ENCODE data around the gene CELSR1.

CELSR1 gene

DNA sequence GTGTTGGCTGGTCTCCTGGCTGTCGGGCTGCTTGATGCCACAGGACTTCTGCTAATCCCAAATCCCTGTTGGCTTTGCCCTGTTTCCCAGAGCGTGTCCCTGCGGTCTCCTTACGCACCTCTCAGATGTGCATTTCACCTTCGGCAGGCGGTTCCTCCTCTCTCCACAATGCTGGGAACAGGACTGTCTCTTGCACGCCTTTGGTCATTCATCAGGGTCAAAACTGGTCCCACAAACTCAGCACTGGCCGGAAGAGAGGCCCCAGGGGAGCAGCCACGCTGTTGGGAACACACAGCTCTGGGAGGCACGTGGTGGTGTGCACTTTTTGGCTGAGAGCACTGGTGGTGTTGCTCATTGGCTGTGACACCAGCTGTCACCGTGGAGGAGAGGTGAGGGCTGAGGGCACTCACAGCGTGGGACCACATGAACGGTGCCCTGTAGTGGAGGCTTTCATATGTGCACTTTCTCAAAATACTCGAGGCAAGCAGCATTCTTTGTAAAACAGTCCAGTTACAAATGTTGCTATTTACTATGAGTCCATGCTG, 217.2 kb downstream of the CELSR1 start:
- no peak for TF ChIP-seq SNAI2 (CRISPR knock-in tag; IDR thresholded peaks at IDR 0.05)
- TF ChIP-seq ZNF8 (CRISPR knock-in tag; IDR thresholded peaks at IDR 0.05), result no peak
- no peak for TF ChIP-seq ARNTL (CRISPR knock-in tag; IDR thresholded peaks at IDR 0.05; ENCODE audit: borderline replicate concordance, low read depth)
- TF ChIP-seq ZNF70 (CRISPR knock-in tag; IDR thresholded peaks at IDR 0.05), result no peak
- no peak for TF ChIP-seq GLIS3 (CRISPR knock-in tag; IDR thresholded peaks at IDR 0.05)
- TF ChIP-seq ZNF565 (CRISPR knock-in tag; conservative IDR thresholded peaks at IDR 0.05; ENCODE audit: low read depth), result no peak
- TF ChIP-seq RARB (CRISPR knock-in tag; IDR thresholded peaks at IDR 0.05), result no peak
- no peak for TF ChIP-seq ISL1 (CRISPR knock-in tag; IDR thresholded peaks at IDR 0.05)
- no peak for TF ChIP-seq PPARA (CRISPR knock-in tag; IDR thresholded peaks at IDR 0.05; ENCODE audit: borderline replicate concordance)
- TF ChIP-seq, protein P1, sequence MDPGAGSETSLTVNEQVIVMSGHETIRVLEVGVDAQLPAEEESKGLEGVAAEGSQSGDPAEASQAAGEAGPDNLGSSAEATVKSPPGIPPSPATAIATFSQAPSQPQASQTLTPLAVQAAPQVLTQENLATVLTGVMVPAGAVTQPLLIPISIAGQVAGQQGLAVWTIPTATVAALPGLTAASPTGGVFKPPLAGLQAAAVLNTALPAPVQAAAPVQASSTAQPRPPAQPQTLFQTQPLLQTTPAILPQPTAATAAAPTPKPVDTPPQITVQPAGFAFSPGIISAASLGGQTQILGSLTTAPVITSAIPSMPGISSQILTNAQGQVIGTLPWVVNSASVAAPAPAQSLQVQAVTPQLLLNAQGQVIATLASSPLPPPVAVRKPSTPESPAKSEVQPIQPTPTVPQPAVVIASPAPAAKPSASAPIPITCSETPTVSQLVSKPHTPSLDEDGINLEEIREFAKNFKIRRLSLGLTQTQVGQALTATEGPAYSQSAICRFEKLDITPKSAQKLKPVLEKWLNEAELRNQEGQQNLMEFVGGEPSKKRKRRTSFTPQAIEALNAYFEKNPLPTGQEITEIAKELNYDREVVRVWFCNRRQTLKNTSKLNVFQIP (CRISPR knock-in tag; IDR thresholded peaks at IDR 0.05; ENCODE audit: borderline replicate concordance, low read depth), result no peak
- TF ChIP-seq ESRRG (CRISPR knock-in tag; IDR thresholded peaks at IDR 0.05), result no peak
- TF ChIP-seq TOX (CRISPR knock-in tag; IDR thresholded peaks at IDR 0.05; ENCODE audit: borderline replicate concordance), result no peak
- TF ChIP-seq ZFP3 (CRISPR knock-in tag; IDR thresholded peaks at IDR 0.05), result no peak
- no peak for TF ChIP-seq TCF4 (CRISPR knock-in tag; IDR thresholded peaks at IDR 0.05; ENCODE audit: borderline replicate concordance)
- no peak for TF ChIP-seq OSR1 (CRISPR knock-in tag; IDR thresholded peaks at IDR 0.05)
- TF ChIP-seq ZC3H10 (CRISPR knock-in tag; IDR thresholded peaks at IDR 0.05), result no peak
- TF ChIP-seq, protein P2, sequence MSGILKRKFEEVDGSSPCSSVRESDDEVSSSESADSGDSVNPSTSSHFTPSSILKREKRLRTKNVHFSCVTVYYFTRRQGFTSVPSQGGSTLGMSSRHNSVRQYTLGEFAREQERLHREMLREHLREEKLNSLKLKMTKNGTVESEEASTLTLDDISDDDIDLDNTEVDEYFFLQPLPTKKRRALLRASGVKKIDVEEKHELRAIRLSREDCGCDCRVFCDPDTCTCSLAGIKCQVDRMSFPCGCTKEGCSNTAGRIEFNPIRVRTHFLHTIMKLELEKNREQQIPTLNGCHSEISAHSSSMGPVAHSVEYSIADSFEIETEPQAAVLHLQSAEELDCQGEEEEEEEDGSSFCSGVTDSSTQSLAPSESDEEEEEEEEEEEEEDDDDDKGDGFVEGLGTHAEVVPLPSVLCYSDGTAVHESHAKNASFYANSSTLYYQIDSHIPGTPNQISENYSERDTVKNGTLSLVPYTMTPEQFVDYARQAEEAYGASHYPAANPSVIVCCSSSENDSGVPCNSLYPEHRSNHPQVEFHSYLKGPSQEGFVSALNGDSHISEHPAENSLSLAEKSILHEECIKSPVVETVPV (CRISPR knock-in tag; IDR thresholded peaks at IDR 0.05), result no peak
- TF ChIP-seq, protein P3, sequence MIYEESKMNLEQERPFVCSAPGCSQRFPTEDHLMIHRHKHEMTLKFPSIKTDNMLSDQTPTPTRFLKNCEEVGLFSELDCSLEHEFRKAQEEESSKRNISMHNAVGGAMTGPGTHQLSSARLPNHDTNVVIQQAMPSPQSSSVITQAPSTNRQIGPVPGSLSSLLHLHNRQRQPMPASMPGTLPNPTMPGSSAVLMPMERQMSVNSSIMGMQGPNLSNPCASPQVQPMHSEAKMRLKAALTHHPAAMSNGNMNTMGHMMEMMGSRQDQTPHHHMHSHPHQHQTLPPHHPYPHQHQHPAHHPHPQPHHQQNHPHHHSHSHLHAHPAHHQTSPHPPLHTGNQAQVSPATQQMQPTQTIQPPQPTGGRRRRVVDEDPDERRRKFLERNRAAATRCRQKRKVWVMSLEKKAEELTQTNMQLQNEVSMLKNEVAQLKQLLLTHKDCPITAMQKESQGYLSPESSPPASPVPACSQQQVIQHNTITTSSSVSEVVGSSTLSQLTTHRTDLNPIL (CRISPR knock-in tag; IDR thresholded peaks at IDR 0.05; ENCODE audit: low read depth), result no peak
- ATAC-seq, result no peak

DNA sequence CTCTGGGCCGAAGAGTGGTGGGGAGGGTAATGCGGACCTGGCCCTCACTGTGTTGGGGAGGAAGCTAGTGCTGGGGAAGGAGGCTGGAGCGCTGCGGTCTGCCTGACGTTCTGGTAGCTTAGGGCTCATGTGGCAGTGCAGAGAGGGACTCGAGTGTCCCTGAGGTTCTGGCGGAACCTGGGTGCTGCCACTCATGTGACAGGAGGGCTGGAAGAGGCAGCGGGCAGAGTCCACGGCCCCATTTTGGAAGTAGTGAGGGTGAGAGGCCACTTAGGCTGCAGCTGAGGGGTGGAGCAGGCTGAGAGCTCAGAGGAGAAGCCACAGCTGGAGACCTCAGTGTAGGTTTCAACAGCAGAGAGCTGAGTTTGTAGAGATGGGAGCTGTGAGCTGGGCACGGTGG, 218.1 kb downstream of the CELSR1 start:
- TF ChIP-seq, protein P4, sequence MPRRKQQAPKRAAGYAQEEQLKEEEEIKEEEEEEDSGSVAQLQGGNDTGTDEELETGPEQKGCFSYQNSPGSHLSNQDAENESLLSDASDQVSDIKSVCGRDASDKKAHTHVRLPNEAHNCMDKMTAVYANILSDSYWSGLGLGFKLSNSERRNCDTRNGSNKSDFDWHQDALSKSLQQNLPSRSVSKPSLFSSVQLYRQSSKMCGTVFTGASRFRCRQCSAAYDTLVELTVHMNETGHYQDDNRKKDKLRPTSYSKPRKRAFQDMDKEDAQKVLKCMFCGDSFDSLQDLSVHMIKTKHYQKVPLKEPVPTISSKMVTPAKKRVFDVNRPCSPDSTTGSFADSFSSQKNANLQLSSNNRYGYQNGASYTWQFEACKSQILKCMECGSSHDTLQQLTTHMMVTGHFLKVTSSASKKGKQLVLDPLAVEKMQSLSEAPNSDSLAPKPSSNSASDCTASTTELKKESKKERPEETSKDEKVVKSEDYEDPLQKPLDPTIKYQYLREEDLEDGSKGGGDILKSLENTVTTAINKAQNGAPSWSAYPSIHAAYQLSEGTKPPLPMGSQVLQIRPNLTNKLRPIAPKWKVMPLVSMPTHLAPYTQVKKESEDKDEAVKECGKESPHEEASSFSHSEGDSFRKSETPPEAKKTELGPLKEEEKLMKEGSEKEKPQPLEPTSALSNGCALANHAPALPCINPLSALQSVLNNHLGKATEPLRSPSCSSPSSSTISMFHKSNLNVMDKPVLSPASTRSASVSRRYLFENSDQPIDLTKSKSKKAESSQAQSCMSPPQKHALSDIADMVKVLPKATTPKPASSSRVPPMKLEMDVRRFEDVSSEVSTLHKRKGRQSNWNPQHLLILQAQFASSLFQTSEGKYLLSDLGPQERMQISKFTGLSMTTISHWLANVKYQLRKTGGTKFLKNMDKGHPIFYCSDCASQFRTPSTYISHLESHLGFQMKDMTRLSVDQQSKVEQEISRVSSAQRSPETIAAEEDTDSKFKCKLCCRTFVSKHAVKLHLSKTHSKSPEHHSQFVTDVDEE (CRISPR knock-in tag; IDR thresholded peaks at IDR 0.05), result no peak
- TF ChIP-seq, protein P2 (CRISPR knock-in tag; IDR thresholded peaks at IDR 0.05), result no peak
- no peak for TF ChIP-seq SNAI2 (CRISPR knock-in tag; IDR thresholded peaks at IDR 0.05)
- no peak for TF ChIP-seq RARB (CRISPR knock-in tag; IDR thresholded peaks at IDR 0.05)
- TF ChIP-seq, protein P1 (CRISPR knock-in tag; IDR thresholded peaks at IDR 0.05; ENCODE audit: borderline replicate concordance, low read depth), result no peak
- TF ChIP-seq ZNF70 (CRISPR knock-in tag; IDR thresholded peaks at IDR 0.05), result no peak
- no peak for TF ChIP-seq ZNF565 (CRISPR knock-in tag; conservative IDR thresholded peaks at IDR 0.05; ENCODE audit: low read depth)
- TF ChIP-seq OSR1 (CRISPR knock-in tag; IDR thresholded peaks at IDR 0.05), result no peak
- no peak for TF ChIP-seq ZFP3 (CRISPR knock-in tag; IDR thresholded peaks at IDR 0.05)
- TF ChIP-seq ZFP30 (CRISPR knock-in tag; IDR thresholded peaks at IDR 0.05), result no peak
- no peak for TF ChIP-seq CSDC2 (CRISPR knock-in tag; IDR thresholded peaks at IDR 0.05)
- TF ChIP-seq TOX (CRISPR knock-in tag; IDR thresholded peaks at IDR 0.05; ENCODE audit: borderline replicate concordance), result no peak
- ATAC-seq, result no peak
